ENCODE data around the gene UBTD2. TPM values are rescaled to one million over a fixed set of nuclear protein-coding genes. Genes with fewer than 3 reads are reported as not detected.

The UBTD2 gene
- polyA plus RNA-seq, 1 donor (not counting 4 experiments of a cell fraction or from before 2014, with no cell fraction given), result 16.2 TPM

GRCh38 chr5:172165465-172165864 is 118.1 kb downstream of the UBTD2 start:
- H3K27ac ChIP-seq (ENCODE audit: control insufficient read depth, insufficient read depth, low read length), result no peak overlapping the region
- peaks cover 3% of the 10 kb centered on the region for H3K9me1 ChIP-seq (ENCODE audit: control insufficient read depth, extremely low read depth, insufficient read depth, low read length)
- no peak overlapping the region for H3K9ac ChIP-seq (ENCODE audit: control insufficient read depth, extremely low read depth, insufficient read depth, low read length)
- DNase-seq (ENCODE audit: low read depth, low spot score) (no peak), FAIRE-seq (no peak)
- H3K9me3 ChIP-seq (ENCODE audit: control insufficient read depth, low read depth, low read length), result no peaks in the 10 kb centered on the region
- no peak overlapping the region for H3K4me2 ChIP-seq (ENCODE audit: control insufficient read depth, extremely low read depth, insufficient read depth, low read depth, low read length)
- dilution Hi-C loops (cut with MboI; ENCODE audit: extremely low pct_ligation_motif_present, low sequenced_read_pairs), result no loop called here
- peaks cover 79% of the 10 kb centered on the region for H3K79me2 ChIP-seq (ENCODE audit: control insufficient read depth, insufficient read depth, low read length)
- H3K4me1 ChIP-seq (ENCODE audit: control insufficient read depth, extremely low read depth, insufficient read depth, low read length), result peaks cover 3% of the 10 kb centered on the region
- H3K4me3 ChIP-seq (ENCODE audit: control insufficient read depth in 2 of 3, extremely low read depth in 1 of 3, insufficient read depth in 2 of 3, low read depth in 1 of 3, low read length in 3 of 3), result no peak overlapping the region
- H2AFZ ChIP-seq (ENCODE audit: control insufficient read depth, low read length), result no peak overlapping the region
- H3K36me3 ChIP-seq (ENCODE audit: control insufficient read depth in 2 of 2, extremely low read depth in 1 of 2, insufficient read depth in 2 of 2, low read length in 2 of 2), result peaks cover 9% of the 10 kb centered on the region in 2 experiments
- H3K27me3 ChIP-seq (ENCODE audit: control insufficient read depth, extremely low read depth, insufficient read depth, low read length), result no peaks in the 10 kb centered on the region
- TF ChIP-seq, protein P1, sequence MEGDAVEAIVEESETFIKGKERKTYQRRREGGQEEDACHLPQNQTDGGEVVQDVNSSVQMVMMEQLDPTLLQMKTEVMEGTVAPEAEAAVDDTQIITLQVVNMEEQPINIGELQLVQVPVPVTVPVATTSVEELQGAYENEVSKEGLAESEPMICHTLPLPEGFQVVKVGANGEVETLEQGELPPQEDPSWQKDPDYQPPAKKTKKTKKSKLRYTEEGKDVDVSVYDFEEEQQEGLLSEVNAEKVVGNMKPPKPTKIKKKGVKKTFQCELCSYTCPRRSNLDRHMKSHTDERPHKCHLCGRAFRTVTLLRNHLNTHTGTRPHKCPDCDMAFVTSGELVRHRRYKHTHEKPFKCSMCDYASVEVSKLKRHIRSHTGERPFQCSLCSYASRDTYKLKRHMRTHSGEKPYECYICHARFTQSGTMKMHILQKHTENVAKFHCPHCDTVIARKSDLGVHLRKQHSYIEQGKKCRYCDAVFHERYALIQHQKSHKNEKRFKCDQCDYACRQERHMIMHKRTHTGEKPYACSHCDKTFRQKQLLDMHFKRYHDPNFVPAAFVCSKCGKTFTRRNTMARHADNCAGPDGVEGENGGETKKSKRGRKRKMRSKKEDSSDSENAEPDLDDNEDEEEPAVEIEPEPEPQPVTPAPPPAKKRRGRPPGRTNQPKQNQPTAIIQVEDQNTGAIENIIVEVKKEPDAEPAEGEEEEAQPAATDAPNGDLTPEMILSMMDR (optimal IDR thresholded peaks at IDR 0.05 in 1 of 3, IDR thresholded peaks at IDR 0.05 in 1 of 3, conservative IDR thresholded peaks at IDR 0.05 in 1 of 3; ENCODE audit: extremely low read depth in 1 of 3, insufficient read depth in 2 of 3, low read length in 3 of 3), result no peak
- TF ChIP-seq EZH2 (IDR thresholded peaks at IDR 0.05; ENCODE audit: low read length), result no peak
- peaks cover 19% of the 10 kb centered on the region for H4K20me1 ChIP-seq (ENCODE audit: control insufficient read depth, extremely low read depth, insufficient read depth, low read length)

DNA sequence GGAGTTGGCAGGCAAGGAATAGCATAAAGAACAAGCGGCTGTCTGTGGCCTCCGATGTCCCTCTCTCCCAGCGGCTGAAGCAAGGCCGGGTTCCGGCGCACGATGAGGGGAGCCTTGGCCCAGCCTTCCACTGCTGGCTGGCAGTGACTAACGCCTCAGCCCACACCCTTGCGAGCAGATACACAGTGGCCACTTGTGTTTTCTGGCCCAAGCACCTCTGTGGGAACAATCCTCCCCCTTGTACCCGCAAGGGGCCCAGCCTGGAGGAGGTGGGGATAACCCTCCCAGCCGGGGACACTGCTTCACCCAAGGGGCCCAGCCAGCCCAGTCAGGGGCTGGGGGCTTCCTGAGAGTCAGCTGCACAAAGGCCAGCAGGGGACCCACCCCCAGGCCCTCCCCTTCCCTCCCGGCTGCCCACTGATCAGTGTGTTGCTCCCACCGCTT is 118.8 kb downstream of the UBTD2 start:
- no peaks in the 10 kb centered on the region for H3K27me3 ChIP-seq (ENCODE audit: control insufficient read depth, extremely low read depth, insufficient read depth, low read length)
- no peak overlapping the region for H2AFZ ChIP-seq (ENCODE audit: control insufficient read depth, low read length)
- peaks cover 17% of the 10 kb centered on the region for H4K20me1 ChIP-seq (ENCODE audit: control insufficient read depth, extremely low read depth, insufficient read depth, low read length)
- FAIRE-seq (no peak), DNase-seq (ENCODE audit: low read depth, low spot score) (no peak)
- H3K9me1 ChIP-seq (ENCODE audit: control insufficient read depth, extremely low read depth, insufficient read depth, low read length), result peaks cover 3% of the 10 kb centered on the region
- H3K36me3 ChIP-seq (ENCODE audit: control insufficient read depth in 2 of 2, extremely low read depth in 1 of 2, insufficient read depth in 2 of 2, low read length in 2 of 2), result peaks cover 9% of the 10 kb centered on the region in 2 experiments
- dilution Hi-C loops (cut with MboI; ENCODE audit: extremely low pct_ligation_motif_present, low sequenced_read_pairs), result no loop called here
- H3K9me3 ChIP-seq (ENCODE audit: control insufficient read depth, low read depth, low read length), result no peaks in the 10 kb centered on the region
- H3K79me2 ChIP-seq (ENCODE audit: control insufficient read depth, insufficient read depth, low read length), result peaks cover 79% of the 10 kb centered on the region
- no peak overlapping the region for H3K27ac ChIP-seq (ENCODE audit: control insufficient read depth, insufficient read depth, low read length)
- H3K4me2 ChIP-seq (ENCODE audit: control insufficient read depth, extremely low read depth, insufficient read depth, low read depth, low read length), result no peak overlapping the region
- H3K4me1 ChIP-seq (ENCODE audit: control insufficient read depth, extremely low read depth, insufficient read depth, low read length), result no peaks in the 10 kb centered on the region
- H3K9ac ChIP-seq (ENCODE audit: control insufficient read depth, extremely low read depth, insufficient read depth, low read length), result no peak overlapping the region
- TF ChIP-seq, protein P1 (optimal IDR thresholded peaks at IDR 0.05 in 1 of 3, IDR thresholded peaks at IDR 0.05 in 1 of 3, conservative IDR thresholded peaks at IDR 0.05 in 1 of 3; ENCODE audit: extremely low read depth in 1 of 3, insufficient read depth in 2 of 3, low read length in 3 of 3), result no peak
- no peak for TF ChIP-seq EZH2 (IDR thresholded peaks at IDR 0.05; ENCODE audit: low read length)
- no peak overlapping the region for H3K4me3 ChIP-seq (ENCODE audit: control insufficient read depth in 2 of 3, extremely low read depth in 1 of 3, insufficient read depth in 2 of 3, low read depth in 1 of 3, low read length in 3 of 3)

Data from keratinocyte (primary cell).